22Rv1 (cell line): ENCODE results near the gene ZNF410.

Source experiments
- H3K27ac ChIP-seq: fragments of 450-650 bp; 2 replicates; pipeline ENCODE4 v1.5.1; 2017
- ZFX ChIP-seq: fragments of 450-650 bp; IDR thresholded peaks from 2 replicates; pipeline ENCODE4 v1.6.1; 2017; ENCODE audit warnings: antibody characterized with exemption, borderline replicate concordance
- TF ChIP-seq, protein P1 (sequence below): fragments of 450-650 bp; IDR thresholded peaks from 2 replicates; pipeline ENCODE4 v1.5.1; 2017; ENCODE audit warnings: mild to moderate bottlenecking

Gene ZNF410

DNA sequence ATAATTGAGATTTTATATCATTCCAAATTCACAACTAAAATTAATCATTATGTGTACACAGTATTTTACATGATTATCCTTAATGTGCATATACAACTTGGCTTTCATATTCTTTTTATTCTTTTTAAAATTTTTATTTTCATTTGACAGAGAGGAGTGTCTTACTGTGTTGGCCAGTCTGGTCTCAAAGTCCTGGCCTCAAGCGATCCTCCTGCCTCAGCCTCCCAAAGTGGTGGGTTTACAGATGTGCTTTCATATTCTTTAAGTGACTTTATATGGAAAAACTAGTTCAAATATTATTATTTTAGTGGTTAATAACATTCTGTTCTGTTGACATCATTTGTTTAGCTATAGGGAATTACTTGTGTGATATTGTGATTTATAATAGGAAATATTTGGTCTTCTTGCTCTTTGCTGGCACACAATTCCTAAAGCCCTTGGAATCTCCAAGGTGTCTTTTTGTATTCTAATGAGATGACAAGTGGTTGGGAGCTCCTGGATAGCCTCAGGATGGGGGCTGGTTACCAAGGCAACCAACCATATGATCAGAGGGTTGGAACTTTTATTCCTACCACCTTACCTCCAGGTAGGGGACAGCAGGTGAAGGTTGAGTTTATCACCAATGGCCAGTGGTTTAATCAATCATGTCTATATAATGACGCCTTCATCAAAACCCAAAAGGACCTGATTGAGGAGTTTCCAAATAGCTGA lies 16.0 kb upstream of the ZNF410 start:
- TF ChIP-seq, protein P1, sequence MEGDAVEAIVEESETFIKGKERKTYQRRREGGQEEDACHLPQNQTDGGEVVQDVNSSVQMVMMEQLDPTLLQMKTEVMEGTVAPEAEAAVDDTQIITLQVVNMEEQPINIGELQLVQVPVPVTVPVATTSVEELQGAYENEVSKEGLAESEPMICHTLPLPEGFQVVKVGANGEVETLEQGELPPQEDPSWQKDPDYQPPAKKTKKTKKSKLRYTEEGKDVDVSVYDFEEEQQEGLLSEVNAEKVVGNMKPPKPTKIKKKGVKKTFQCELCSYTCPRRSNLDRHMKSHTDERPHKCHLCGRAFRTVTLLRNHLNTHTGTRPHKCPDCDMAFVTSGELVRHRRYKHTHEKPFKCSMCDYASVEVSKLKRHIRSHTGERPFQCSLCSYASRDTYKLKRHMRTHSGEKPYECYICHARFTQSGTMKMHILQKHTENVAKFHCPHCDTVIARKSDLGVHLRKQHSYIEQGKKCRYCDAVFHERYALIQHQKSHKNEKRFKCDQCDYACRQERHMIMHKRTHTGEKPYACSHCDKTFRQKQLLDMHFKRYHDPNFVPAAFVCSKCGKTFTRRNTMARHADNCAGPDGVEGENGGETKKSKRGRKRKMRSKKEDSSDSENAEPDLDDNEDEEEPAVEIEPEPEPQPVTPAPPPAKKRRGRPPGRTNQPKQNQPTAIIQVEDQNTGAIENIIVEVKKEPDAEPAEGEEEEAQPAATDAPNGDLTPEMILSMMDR = no peak
- no peak for TF ChIP-seq ZFX
- no peak overlapping the region for H3K27ac ChIP-seq

DNA sequence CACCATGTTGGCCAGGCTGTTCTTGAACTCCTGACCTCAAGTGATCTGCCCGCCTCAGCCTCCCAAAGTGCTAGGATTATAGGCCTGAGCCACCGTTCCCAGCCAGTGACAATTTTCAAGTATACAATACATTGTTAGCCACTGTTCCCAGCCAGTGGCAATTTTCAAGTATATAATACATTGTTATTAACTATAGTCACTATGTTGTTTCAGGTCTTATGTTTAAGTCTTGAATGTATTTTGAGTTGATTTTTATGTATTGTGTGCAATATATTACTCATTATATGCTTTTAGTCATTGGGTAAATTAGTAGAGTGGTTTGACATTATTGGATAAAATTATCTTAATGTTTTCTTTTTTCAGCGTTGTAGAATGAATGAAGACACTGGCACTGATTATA lies 13.0 kb upstream of the ZNF410 start:
- TF ChIP-seq ZFX = no peak
- TF ChIP-seq, protein P1 = no peak
- no peak overlapping the region for H3K27ac ChIP-seq

DNA sequence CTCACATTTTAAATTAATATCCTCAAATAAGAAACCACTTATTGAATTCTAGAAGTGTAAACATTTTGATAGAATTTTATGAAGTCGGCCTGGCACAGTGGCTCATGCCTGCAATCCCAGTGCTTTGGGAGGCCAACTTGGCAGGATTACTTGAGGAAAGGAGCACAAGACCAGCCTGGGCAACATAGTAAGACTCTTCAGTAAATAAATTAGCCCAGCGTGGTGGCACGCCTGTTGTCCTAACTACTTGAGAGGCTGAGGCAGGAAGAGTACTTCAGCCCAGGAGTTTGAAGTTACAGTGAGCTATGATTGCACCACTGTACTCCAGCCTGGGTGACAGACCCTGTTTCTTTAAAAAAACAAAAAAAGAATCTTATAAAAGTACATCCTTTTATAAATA lies 8.9 kb upstream of the ZNF410 start:
- TF ChIP-seq, protein P1 = no peak
- no peak for TF ChIP-seq ZFX

DNA sequence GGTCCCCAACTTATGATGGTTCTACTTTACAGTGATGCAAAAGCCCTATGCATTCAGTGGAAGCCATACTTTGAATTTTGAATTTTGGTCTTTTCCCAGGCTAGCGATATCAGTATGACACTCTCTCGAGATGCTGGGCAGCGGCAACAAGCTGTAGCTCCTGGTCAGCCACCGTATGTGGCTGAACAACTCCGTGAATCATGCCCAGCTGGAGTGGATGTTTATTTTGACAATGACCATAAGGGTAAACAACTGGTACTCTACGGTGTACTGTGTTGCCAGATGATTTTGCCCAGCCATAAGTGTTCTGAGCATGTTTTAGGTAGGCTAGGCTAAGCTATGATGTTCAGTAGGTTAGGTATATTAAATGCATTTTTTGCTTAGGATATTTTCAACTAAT lies 8.2 kb upstream of the ZNF410 start:
- H3K27ac ChIP-seq = no peak overlapping the region
- no peak for TF ChIP-seq ZFX
- TF ChIP-seq, protein P1 = no peak

More for the DNA sequence above, 8.9 kb upstream of the ZNF410 start:
- no peak overlapping the region for H3K27ac ChIP-seq

DNA sequence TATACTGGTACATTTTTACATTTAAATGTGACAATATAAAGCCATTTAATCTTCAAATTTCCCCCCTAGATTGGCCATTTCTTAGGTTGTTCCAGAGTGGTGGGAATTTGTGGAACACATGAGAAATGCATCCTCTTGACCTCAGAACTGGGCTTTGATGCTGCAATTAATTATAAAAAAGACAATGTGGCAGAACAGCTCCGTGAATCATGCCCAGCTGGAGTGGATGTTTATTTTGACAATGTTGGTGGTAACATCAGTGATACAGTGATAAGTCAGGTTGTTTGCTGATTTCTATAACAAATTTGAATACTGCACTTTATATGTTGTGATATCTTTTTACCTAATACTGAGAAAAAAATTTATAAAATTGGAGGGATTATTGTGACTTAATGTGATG lies 7.6 kb upstream of the ZNF410 start:
- no peak overlapping the region for H3K27ac ChIP-seq
- TF ChIP-seq, protein P1 = no peak
- no peak for TF ChIP-seq ZFX

DNA sequence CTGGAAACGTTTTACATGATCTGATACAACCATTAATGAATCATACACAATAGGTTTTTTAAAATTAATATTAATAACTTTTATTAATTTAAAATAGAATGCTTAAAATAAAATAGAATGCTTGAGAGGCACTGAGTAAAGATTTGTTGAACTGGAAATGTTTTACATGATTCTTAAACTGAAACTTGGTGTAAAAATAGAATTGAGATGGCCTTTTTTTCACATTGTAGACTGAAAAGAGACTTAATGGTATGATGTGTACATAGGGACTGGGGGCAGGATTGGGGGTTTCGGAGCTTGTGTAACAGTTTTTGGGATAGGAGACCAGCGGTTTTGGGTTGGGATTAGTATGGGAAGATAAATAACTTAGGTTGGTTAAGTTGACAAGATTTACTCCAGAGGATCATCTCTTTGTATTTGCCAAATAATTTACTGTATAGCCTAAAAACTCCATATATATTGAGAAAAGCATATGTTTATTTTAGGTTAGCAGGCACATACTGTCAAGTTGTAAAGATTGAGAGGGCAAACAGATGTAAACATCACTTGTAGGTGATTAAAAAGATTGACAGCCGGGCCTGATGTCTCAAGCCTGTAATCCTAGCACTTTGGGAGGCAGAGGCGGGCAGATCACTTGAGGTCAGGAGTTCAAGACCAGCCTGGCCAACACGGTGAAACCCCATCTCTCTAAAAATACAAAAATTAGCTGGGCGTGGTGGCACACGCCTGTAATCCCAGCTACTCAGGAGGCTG lies 2.0 kb upstream of the ZNF410 start:
- no peak overlapping the region for H3K27ac ChIP-seq
- TF ChIP-seq, protein P1 = no peak
- no peak for TF ChIP-seq ZFX

DNA sequence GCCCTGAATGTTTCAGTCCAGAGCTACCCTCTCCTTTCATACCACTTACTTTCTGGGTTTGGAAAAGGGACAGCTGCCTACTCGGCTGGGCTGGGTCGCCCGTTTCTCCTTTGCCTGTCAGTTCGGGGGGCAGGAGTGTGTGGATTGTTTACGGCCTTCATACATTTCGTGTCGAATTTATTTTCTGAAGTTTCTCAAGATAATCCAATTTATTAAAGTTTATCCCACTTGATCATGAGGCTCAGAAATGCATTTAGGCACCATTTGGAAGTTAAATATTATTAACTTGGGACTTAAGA lies 608 bp downstream of the ZNF410 start:
- TF ChIP-seq, protein P1 = no peak
- no peak for TF ChIP-seq ZFX
- peak overlapping the region; percentile 88 for H3K27ac ChIP-seq
